HG03095 (cell line): ENCODE measurements around the gene SNHG17.
"Not testable (repeated sequence)": the region's sequence is repeated elsewhere in the genome, so short reads cannot be mapped to it uniquely, and the experiment has no call there.

Experiments
- ATAC-seq: cut with Tn5 transposase; IDR thresholded peaks from one replicate; pipeline ENCODE4 v1.9.1; 2021; ENCODE audit warnings: moderate library complexity; ENCODE audit not compliant: unreplicated experiment

Gene SNHG17

GRCh38 chr20:38421915-38422314 lies 13.2 kb downstream of the SNHG17 start:
- ATAC-seq, result no peak

DNA sequence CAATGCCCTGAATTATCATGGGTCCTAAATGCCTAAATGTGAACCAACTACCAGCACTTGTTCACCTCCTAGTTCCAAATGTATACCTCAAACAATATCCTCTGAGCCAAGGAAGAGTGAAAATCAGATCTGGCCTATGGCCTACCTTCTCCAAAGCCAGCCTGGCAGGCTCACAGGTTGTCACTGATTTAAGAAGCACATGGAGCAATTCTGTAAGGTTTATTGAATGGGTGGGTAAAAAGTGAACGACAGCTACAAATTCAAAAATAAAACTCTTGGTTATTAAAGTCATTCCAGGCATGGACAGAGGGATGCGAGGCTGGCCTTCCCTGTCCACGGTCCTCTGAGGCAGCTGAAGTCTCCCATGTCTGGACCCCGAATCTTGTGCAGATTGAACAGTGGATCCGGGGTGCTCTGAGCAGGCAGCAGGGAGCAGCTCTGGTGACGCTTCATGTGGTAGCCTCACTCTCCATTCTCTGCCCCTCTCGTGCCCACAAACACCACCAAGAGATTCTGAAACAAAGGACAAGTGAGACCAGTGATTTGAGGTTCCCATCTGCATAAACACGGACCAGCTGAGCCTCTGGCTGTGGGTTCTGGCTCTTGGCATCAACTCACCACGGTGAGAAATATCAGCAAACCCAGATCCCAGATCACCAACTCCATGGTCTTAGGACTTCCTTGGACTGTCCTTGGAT lies 14.6 kb downstream of the SNHG17 start:
- ATAC-seq, result no peak

- ATAC-seq, result no peak
Measured at GRCh38 chr20:38418509-38419204, 16.5 kb downstream of the SNHG17 start.

GRCh38 chr20:38414769-38415450 lies 20.2 kb downstream of the SNHG17 start:
- no peak for ATAC-seq

GRCh38 chr20:38412877-38413577 lies 22.1 kb downstream of the SNHG17 start:
- ATAC-seq, result no peak

- ATAC-seq, result not testable (repeated sequence)
Measured at GRCh38 chr20:38407822-38408221, 27.3 kb downstream of the SNHG17 start.

GRCh38 chr20:38407321-38407720 lies 27.8 kb downstream of the SNHG17 start:
- no peak for ATAC-seq

- ATAC-seq, result no peak
Measured at GRCh38 chr20:38406476-38406875, 28.7 kb downstream of the SNHG17 start.

GRCh38 chr20:38405132-38405531 lies 30.0 kb downstream of the SNHG17 start:
- no peak for ATAC-seq

DNA sequence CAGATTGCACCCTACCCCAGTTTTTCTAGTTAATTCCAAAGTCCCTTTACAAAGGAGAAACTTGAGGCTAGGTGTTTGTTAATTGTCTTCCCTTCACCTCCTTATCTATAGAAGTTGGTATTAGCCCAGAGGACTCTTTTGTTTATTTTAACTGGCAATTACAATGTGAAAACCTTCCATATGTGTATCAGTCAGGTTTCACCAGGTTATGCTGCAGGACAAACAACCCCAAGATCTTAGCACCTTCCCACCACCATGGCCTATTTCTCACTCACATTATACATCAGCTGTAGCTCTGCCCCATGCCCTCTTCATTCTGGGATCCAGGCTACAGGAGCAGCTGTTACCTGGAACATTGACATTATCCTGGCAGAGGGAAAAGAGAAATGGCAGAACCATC lies 31.1 kb downstream of the SNHG17 start:
- no peak for ATAC-seq

DNA sequence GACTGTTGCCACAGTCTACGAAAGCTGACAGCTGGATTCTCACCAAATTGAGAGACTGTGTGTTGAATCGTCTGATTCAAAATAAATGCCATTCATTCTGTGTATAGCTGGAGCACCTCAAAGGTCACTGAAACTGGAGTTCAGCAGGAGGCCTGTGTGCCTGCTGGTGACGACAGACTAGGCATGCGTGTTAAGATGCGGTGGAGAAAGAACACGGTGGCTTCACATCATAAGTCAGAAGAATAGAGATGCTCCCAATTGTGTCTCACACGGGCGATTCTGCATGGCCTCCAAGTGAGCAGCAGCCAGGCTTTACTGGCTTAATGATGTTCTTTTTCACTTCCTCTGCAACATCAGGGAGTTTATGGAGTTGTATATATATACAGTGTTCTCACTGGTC lies 32.3 kb downstream of the SNHG17 start:
- no peak for ATAC-seq

DNA sequence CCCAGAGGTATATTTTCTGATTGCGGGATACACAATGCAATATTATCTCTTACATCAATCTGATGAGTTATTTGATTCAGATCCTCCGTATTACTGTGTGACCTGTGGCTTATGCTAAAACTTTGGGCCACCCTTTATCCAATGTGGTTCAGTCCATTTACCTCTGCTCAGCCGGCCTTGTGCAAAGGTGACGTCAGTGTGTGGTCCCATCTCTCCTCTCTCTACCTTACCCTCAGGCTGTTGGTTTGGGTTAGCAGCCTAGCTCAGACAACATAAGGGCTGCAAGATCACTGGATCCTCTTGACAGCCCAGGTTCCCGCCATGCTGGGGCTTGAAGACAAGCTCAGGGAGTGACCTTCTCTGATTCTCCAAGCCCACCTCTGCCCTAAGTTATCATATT lies 33.0 kb downstream of the SNHG17 start:
- no peak for ATAC-seq

GRCh38 chr20:38395751-38396395 lies 39.3 kb downstream of the SNHG17 start:
- not testable (repeated sequence) for ATAC-seq

GRCh38 chr20:38395165-38395564 lies 40.0 kb downstream of the SNHG17 start:
- ATAC-seq, result no peak

DNA sequence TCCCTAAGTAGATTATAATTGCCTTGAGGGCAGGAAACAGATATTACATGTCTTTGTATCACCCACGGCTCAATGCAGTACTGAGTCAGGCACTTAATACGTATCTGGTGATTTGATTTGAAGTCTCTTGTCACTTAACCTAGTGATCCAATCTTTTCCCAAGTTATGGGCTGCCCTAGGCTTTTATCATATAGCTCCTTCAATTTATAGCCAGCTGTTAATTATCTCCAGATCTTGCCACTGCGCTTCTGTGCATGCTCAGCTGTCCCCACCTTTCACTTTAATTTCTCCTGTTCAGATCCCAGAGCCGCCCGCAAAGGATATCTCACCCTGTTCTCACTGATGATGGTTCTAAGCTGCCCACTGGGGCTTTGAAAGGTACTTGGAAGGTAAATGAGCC lies 41.9 kb downstream of the SNHG17 start:
- ATAC-seq, result no peak

DNA sequence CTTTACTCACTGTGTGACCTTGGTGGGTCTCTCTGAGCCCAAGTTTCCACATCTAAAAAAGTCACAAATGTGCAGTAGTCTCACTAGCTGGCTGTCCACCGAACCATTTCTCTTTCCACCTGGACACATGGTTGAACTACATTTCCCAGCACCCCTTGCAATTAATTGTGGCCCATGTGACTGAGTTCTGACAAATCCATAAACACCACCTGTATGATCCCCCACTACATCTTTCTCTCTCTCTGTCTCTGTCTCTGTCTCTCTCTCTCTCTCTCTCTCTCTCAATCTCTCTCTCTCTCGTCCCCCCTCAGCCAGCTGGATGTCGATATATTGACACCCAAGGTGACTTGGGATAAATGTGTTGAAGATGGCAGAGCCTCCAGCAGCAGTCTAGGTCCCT lies 42.8 kb downstream of the SNHG17 start:
- ATAC-seq, result no peak

DNA sequence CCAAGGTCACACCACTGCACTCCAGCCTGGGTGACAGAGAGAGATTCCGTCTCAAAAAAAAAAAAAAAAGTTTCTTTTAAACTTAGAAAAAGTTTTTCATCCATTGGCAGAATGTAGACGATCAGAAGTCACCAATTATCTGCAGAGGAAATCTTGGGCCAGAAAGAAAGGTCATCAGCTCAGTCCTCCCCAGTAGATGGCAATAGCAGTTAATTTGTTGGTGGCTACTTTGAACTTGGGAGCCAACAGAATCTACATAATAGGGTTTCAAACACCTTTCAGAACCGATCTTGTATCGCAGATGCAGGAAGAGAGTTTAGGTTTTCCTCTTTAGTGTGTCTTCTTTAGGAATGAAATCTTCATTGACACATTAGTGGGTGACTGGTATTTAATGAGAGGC lies 47.2 kb downstream of the SNHG17 start:
- no peak for ATAC-seq

GRCh38 chr20:38386851-38387250 lies 48.3 kb downstream of the SNHG17 start:
- ATAC-seq, result no peak

DNA sequence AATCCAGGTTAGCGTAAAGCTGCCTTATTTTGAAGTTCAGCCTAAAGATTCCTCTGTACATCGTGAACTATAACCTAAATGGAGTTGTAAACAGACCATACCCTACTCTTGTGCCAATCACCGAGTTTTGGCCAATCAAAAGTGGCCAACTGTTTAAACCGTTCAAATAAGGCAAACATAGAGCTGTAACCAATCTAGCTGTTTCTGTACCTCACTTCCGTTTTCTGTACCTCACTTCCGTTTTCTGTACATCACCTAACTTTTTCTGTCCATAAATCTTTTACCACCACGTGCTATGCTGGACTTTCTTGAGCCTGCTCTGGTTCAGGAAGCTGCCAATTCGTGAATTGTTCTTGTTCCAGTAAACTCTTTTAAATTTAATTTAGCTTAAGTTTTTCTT lies 49.1 kb downstream of the SNHG17 start:
- no peak for ATAC-seq

- ATAC-seq, result no peak
Measured at GRCh38 chr20:38383147-38383546, 52.0 kb downstream of the SNHG17 start.

- not testable (repeated sequence) for ATAC-seq
Measured at GRCh38 chr20:38377838-38378237, 57.3 kb downstream of the SNHG17 start.
